Mesothelial cell of epicardium (in vitro differentiated cells): ENCODE measurements around the gene SIPA1L3. TPM values are rescaled to one million over a fixed set of nuclear protein-coding genes. Genes with fewer than 3 reads are reported as not detected.
"Not testable (repeated sequence)": the region's sequence is repeated elsewhere in the genome, so short reads cannot be mapped to it uniquely, and the experiment has no call there.

ENCODE experiments used
- DNase-seq, 2 experiments: peaks; one replicate each; pipeline ENCODE4 v3.0.0; 2021; ENCODE audit warnings: low spot score in 2 of 2; ENCODE audit not compliant: unreplicated experiment in 2 of 2
- H3K27ac Mint-ChIP-seq: 2 replicates; pipeline ENCODE4 v1.8.0; 2021; ENCODE audit warnings: mixed read lengths
- H3K27me3 Mint-ChIP-seq: 2 replicates; pipeline ENCODE4 v1.8.0; 2021; ENCODE audit warnings: low read depth, mixed read lengths
- H3K36me3 Mint-ChIP-seq: 2 replicates; pipeline ENCODE4 v1.8.0; 2021; ENCODE audit warnings: mixed read lengths
- H3K4me1 Mint-ChIP-seq: 2 replicates; pipeline ENCODE4 v1.8.0; 2021; ENCODE audit warnings: mixed read lengths
- H3K4me3 Mint-ChIP-seq: 2 replicates; pipeline ENCODE4 v1.8.0; 2021; ENCODE audit warnings: mild to moderate bottlenecking, moderate library complexity, mixed read lengths
- H3K9me3 Mint-ChIP-seq: 2 replicates; pipeline ENCODE4 v1.8.0; 2021; ENCODE audit warnings: mixed read lengths
- CTCF ChIP-seq: fragments of 200-600 bp; sonication (generic); IDR thresholded peaks from one replicate; pipeline ENCODE4 v1.5.0; 2021; ENCODE audit warnings: antibody characterized with exemption; ENCODE audit not compliant: unreplicated experiment
- total RNA-seq: library from RNA; stranded (reverse); gene quantifications from 3 replicates; pipeline ENCODE4 v1.2.1, GENCODE V29; 2021

SIPA1L3 gene, protein sequence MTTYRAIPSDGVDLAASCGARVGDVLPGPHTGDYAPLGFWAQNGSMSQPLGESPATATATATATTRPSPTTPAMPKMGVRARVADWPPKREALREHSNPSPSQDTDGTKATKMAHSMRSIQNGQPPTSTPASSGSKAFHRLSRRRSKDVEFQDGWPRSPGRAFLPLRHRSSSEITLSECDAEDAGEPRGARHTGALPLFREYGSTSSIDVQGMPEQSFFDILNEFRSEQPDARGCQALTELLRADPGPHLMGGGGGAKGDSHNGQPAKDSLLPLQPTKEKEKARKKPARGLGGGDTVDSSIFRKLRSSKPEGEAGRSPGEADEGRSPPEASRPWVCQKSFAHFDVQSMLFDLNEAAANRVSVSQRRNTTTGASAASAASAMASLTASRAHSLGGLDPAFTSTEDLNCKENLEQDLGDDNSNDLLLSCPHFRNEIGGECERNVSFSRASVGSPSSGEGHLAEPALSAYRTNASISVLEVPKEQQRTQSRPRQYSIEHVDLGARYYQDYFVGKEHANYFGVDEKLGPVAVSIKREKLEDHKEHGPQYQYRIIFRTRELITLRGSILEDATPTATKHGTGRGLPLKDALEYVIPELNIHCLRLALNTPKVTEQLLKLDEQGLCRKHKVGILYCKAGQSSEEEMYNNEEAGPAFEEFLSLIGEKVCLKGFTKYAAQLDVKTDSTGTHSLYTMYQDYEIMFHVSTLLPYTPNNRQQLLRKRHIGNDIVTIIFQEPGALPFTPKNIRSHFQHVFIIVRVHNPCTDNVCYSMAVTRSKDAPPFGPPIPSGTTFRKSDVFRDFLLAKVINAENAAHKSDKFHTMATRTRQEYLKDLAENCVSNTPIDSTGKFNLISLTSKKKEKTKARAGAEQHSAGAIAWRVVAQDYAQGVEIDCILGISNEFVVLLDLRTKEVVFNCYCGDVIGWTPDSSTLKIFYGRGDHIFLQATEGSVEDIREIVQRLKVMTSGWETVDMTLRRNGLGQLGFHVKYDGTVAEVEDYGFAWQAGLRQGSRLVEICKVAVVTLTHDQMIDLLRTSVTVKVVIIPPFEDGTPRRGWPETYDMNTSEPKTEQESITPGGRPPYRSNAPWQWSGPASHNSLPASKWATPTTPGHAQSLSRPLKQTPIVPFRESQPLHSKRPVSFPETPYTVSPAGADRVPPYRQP (N-terminal part only)
- 55.2 to 60.1 TPM (median 58.2 TPM) in 3 replicates for total RNA-seq

DNA sequence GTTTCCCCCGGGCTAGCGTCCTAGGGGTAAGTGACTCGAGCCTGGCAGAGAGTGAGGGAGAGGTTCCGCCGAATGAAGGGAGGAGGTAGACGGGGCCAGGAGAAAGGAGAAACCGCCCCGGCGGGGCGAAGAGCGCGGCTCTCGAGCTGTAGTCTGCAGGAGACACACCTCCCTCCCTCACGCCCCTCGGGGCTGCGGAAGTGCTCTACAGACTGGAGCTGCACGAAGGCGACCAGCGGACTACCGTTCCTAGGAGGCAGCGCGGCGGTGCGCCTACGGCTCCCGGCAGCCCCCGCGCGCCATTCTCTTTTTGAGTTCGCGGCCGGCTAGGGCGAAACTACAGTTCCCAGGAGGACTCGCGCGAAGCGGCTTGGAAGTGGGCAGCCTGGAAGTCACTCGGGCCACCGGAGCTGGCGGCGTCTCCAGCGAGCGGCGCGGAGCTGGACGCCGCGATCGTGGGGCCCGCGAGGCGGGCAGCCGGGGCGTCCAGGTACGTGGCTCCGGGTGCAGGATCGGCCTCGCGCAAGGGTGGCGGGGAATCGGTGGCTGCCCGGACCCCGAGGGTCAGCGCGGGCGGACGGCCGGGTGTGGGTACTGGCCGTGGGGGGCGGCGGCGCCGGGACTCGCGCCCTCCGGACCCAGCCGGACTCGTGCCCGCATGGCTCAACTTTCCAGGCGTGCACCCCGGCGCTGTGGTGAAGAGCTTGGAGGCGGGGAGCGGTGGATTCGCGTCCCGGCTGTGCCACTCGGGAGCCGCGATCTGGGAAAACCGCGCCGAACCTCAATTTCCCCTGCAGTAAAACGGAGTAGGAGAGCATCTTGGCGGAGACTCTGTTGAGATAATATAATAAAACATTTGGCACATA lies at the start of gene SIPA1L3:
Gene SIPA1L3, plus strand, starts transcription at position 340 of the 866 bp plus-strand sequence. CDS start 174,358 bp downstream, outside the sequence.
- no peaks in the 10 kb centered on the region for H3K36me3 Mint-ChIP-seq
- H3K27me3 Mint-ChIP-seq = no peaks in the 10 kb centered on the region
- DNase-seq = peak; percentile 90 to 94
- H3K4me1 Mint-ChIP-seq = peaks cover 27% of the 10 kb centered on the region
- TF ChIP-seq CTCF = no peak
- H3K9me3 Mint-ChIP-seq = no peaks in the 10 kb centered on the region
- peak within 1 kb of the TSS; percentile 97 for H3K27ac Mint-ChIP-seq
- peak within 1 kb of the TSS; percentile 94 for H3K4me3 Mint-ChIP-seq

DNA sequence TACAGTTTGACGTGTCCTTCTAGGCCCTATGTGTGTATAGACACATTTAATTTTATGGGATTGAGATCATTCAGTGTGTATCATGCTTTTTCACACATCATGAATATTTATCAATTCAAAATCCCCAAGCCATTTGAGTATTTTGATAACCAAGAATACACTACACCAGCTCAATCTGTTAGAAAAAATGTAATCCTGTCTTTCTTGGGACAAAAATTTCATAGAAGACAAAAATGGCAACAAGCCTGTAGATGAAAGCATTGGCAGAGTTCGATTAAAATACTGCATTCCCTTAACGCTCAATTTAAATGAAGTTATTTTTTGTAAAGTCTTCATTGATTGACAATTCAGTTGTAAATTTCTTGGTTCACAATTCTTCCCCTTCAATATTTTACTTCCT lies 42.5 kb upstream of the SIPA1L3 start:
- DNase-seq = no peak
- TF ChIP-seq CTCF = no peak
- H3K27me3 Mint-ChIP-seq = no peaks in the 10 kb centered on the region
- H3K27ac Mint-ChIP-seq = no peak overlapping the region
- H3K4me1 Mint-ChIP-seq = no peaks in the 10 kb centered on the region
- peaks cover 1% of the 10 kb centered on the region for H3K9me3 Mint-ChIP-seq
- no peaks in the 10 kb centered on the region for H3K36me3 Mint-ChIP-seq
- H3K4me3 Mint-ChIP-seq = no peak overlapping the region

GRCh38 chr19:37865930-37866329 lies 41.1 kb upstream of the SIPA1L3 start:
- H3K27ac Mint-ChIP-seq, H3K27me3 Mint-ChIP-seq, H3K4me1 Mint-ChIP-seq, H3K36me3 Mint-ChIP-seq, H3K4me3 Mint-ChIP-seq, DNase-seq: not testable (repeated sequence)
- H3K9me3 Mint-ChIP-seq = peaks cover 12% of the 10 kb centered on the region

DNA sequence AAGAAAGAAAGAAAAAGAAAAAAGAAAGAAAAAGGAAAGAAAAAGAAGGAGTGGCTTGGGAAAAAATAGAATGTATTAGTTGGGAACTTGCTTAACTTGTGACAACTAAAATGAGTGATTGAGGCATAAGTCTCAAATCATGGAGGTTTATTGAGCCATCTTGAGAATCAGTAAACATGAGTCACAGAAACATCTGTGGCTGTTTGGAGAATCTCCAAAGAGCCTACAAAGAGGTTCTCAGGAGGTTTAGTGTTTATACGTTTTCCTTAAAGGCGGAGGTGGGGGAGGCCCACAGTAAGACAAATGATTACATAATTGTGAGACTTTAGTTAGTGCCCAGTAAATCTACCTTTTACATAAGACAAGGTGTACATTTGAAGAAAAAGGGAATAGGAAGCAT lies 39.2 kb upstream of the SIPA1L3 start:
- H3K4me3 Mint-ChIP-seq = no peak overlapping the region
- no peaks in the 10 kb centered on the region for H3K27me3 Mint-ChIP-seq
- no peak overlapping the region for H3K27ac Mint-ChIP-seq
- no peak for TF ChIP-seq CTCF
- no peaks in the 10 kb centered on the region for H3K4me1 Mint-ChIP-seq
- DNase-seq = no peak
- H3K36me3 Mint-ChIP-seq = no peaks in the 10 kb centered on the region
- peaks cover 20% of the 10 kb centered on the region for H3K9me3 Mint-ChIP-seq

DNA sequence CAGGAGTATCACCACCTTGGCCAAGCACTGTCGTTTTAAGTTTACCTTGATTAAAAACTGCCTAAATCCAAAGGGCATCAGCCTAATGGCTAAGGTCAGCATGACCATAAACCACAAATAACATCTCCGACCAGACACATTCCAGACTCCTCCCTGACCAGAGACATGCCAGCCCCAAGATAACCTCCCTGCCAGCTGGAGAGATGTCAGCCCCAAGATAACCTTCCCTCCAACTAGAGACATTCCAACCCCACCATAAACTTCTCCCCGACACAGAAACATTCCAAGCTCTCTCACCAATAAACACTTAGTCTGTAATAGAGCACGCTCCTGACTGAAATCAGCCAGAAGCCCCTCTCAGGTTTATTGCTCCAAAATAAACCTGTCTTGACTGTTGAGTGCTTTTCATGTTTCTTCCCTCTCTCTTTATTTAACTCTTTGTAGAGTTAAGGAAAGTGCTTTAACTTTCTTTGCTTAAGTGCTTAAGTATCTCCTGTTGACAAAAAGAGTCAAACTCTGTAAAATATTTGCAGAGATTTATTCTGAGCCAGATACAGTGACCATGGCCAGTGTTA lies 37.2 kb upstream of the SIPA1L3 start:
- TF ChIP-seq CTCF = no peak
- peaks cover 20% of the 10 kb centered on the region for H3K9me3 Mint-ChIP-seq

More for the DNA sequence above, 37.2 kb upstream of the SIPA1L3 start:
- Mint-ChIP-seq H3K36me3 (no peaks in the 10 kb centered on the region), H3K27ac (no peak overlapping the region), H3K27me3 (no peaks in the 10 kb centered on the region), H3K4me1 (no peaks in the 10 kb centered on the region), H3K4me3 (no peak overlapping the region)
- DNase-seq = no peak
